ENCODE data around the gene AGPAT3.

The AGPAT3 gene

DNA sequence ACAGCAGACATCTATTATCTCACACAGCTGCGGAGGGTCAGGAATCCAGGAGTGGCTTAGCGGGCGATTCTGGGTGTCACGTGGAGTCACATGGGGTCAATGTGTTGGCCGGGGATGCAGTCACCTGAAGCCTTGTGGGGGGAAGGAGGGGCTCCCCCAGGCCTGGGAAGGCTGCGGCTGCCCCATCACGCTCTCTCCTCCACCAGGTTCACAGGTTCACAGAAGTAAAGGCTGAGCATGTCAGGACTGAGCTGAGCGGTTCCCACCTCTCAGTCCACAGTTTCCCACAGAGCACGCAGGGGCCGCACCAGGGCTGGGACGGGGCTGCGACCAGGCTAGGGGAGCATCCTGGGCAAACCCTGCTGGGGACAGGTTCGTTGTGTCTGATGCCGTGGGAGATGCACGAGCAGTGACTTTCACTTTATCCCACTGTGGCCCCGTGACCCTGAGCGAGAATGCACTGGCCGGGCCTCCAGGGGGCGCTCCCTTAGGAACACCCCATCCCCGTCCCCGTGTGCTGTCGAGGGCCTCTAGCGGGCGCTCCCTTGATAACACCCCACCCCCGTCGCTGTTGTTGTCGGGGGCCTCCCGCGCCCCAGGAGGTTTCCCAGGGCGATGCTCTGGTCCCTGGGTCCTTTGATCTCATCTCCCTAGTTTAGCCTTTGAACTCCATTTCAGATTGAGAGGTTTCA lies 73.9 kb downstream of the AGPAT3 start:
- DNase-seq (ENCODE audit: low read depth) = peak; percentile 78

DNA sequence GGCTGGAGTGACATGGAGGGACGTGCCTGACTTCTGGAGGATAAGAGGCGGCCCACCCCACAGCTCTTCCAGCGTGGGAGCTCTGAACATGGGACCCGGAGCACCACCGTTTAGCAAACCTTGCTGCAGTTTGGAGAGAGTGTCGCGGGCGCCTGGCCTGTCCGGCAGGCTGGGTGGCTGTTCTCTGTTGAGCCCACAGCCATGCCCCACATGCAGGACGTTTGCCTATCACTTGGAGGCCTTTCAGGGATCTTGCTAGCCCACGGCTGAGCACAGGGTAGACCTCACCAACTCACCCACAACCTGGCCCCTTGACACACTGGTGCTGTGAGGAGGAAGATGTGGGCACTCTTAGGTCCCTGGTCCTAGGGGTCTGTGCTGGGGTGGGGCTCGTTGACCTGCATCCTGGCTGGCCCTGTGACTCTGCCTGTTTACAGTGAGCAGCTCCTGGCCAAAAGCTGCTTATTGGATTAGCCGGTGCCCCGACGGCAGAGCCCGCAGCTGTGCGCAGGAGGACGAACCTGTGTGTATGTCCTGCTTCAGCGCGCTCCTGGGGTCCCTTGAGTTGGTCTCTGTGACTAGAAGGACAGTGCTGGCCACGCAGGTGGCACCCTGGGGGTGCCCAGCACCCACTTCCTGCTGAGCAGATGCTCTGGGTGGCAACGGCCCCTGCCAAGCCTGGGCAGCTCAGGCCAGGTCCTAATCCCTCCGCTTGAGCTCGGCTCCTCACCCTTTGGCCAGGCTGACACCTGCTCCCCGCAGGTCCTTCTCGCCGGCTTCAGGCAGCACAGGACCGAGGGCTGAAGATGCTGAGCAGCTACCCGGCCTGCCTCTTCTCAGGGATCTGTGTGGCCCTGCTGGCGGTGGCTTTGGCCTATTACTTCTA lies 74.7 kb downstream of the AGPAT3 start:
- DNase-seq (ENCODE audit: low read depth) = no peak

DNA sequence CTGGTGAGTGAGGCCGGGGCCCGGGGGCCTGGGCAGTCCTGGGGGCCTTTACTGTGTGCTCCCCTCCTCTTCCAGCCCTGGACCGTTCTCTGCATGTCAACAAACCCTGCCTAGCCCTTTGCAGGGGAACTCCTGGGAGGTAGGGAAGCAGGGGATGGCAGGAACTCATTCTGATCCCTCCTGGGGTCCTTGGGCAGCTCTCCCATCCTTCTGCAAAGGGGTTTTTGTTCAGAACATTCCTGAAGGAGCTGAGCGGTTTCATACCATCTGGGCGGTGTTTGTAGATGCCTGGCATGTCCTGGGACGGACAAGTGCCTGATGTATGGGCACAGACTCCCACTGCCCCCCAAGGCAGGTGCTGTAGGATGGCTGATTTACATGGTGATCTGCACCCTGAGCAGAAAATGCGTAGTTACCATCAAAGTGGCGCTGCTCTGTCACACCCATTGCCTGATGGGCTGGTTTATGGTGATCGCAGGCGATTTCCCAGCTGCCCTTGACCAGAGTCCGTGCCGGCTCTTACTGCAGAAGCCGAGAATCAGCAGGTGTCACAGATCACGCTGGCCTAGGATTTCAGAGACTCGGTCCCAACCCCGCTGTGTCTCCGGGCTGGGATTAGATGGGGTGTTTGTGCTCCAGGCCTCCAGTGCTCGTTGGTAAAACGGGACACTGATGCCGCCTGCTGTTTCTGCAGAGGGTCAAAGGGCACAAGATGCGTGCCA lies 75.5 kb downstream of the AGPAT3 start:
- DNase-seq (ENCODE audit: low read depth) = no peak

DNA sequence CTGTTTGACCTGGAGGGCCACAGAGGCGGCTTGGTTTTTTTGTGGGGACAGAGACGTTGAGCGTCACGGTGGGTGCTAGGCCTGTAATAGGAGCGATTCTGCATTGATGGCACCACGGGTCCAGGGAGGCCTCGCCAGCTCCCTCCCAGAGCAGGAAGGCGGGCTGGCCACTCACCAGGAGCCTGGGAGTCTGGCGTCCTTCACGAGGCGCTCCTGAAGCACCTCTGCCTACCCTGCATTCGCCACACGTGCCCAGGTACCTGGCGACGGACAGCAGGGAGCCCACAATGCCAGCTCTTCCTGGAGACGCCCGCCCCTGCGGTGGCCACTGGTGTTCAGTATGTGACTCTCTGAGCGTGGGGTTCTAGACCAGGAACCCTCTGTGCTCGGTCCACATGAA lies 77.2 kb downstream of the AGPAT3 start:
- no peak for DNase-seq (ENCODE audit: low read depth)

DNA sequence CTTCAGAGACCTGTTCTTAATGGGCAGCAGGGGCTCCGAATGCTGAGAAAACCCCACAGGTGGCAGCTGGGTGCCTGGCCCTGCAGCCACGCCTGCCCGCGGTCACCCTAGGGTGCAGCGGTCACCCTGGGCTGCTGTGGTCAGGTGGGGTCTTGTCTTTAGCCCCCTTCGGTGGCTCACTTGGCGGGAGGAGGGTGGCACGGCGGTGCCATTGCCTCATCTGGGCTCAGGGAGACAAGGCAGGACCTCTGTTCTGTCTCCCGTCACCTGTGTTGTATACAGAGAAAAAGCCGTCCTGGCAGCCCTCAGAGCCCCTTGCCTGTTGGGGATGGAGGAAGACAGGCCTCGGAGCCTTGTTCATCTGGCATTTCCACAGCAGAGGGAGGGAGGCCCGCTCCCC lies 77.6 kb downstream of the AGPAT3 start:
- DNase-seq (ENCODE audit: low read depth) = no peak

DNA sequence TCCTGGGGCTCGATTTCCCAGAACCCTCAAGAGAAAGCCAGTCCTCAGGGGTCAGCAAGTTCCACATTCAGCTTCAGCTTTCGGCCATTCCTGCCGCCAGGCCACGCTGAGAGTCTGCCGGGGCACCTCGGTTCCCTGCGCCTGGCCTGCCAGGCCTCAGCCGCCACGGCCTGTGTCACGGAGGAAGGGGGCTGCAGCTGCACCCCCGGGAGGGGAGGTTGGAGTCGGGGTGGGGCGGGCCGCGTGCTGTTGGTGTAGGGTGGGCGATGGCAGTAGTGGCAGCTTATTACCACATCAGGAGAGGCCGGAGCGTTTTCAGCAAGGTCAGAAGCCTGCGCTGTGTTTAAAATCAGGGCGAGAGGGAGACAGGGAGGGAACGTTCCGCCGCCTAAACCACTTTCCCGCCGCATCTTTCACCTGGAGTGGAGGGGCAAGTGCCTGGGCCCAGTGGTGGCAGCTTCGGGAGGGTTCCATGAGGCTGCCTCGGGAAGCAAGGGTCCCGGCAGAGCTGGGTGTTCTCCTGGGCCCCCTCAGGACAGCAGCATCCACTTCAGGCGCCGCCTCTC lies 78.6 kb downstream of the AGPAT3 start:
- no peak for DNase-seq (ENCODE audit: low read depth)

DNA sequence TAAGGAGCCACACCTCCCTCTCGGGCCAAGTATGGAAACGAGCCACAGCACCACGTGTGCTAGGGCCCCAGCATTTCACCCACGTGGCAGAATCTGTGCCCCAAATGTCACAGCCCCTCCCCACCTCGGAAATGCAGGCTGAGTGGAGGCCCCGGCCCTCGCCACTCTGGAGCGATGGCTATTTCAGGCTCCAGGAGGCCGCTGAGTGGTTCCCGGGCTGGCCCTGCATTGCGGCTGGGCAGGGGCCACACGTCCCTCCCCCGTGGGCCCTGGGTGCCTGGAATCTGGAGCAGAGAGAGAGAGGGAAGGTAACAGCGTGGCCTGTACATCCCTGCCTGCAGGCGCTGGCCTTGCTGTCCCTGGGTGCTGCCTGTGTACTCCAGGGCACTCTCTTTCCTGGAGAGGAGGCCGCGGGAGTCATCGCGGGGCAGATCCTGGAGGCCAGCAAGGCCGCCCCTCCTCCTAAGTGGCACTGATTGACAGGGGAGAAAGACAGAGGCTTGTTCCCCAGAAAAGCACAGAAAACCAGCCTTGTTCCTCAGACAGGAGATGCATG lies 79.1 kb downstream of the AGPAT3 start:
- DNase-seq (ENCODE audit: low read depth) = no peak

DNA sequence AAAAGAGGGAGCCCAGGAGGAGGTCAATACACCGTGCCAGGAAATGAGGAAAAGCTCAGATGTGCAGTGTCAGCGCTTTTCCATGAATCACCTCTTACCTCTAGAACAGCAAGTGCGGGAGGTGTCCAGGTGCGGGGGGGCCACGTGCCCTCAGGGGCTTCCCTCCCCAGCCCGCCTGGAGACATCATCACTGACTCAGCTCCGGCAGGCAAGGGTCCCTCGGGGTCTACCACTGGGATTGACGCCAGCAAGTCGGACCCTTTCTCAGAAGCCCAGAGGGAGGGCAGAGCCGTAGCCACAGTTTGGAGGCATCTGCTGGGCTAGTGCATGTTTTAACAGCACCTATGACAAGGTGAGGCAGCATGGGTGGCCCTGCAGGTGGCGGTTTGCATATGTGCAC lies 79.7 kb downstream of the AGPAT3 start:
- DNase-seq (ENCODE audit: low read depth) = no peak

DNA sequence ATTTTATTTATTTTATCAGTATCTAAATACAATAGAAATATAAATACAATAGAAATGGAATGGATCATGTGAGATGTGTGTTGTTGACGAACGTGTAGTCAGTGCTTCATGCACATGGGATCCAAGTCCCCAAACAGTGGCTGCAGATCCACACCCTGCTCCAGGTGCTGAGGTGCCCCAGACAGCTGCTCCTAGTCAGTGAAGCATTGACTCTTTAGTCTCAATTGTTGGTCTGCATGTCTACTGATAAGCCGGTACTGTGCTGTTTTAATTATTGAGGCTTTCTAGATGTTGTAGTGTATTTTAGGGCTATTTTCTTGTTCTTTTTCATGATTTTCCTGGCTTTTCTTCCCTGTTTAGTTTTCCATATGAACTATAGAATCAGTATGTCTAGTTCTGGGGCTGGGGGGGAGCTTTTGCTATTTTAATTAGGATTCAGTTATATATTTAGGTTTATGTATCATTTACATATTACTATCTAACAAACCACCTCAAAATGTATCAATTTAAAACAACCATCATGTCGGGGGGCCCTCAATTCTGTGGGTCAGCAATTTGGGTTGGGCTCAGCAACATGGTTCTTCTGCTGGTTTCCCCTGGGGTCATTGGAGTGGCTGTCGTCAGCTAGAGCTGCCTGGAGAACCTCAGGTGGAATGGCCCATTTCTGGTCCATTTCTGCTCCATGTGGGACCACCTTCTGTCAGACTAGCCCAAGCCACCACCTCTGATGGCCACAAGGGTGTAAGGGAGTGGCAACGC lies 83.9 kb downstream of the AGPAT3 start:
- DNase-seq (ENCODE audit: low read depth) = no peak

DNA sequence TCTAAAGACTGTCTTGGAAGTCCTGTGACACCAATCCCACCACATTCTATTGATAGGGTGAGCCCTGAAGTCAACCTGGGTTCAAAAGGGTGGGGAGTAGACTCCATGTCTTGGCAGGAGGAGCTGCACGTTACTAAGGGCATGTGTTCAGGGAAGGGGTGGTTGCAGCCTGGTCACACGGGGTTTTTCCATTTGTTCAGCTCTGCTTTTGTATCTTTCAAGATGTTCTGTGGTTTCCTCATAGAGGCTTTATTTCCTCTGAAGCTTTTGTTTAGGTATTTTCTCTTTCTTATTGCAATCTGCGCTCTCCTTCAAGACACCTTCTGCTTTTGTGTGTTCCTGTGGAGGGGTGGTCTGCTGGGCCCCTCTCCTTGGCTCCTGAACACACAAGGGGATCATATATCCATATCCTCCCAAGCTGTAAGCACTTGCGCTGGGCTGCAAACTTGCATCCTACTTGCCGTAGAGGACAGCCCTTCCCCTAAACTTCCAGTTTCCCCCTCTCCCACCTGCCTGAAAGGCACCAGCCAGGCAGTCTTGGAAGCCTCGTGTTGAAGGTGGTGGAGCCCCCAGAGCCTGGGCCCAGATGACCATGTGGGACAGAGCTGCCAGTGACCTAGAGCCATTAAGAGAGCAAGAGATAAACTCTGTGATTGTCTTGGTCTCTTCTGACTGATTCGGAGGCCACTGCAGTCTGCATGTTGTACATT lies 84.6 kb downstream of the AGPAT3 start:
- DNase-seq (ENCODE audit: low read depth) = no peak

DNA sequence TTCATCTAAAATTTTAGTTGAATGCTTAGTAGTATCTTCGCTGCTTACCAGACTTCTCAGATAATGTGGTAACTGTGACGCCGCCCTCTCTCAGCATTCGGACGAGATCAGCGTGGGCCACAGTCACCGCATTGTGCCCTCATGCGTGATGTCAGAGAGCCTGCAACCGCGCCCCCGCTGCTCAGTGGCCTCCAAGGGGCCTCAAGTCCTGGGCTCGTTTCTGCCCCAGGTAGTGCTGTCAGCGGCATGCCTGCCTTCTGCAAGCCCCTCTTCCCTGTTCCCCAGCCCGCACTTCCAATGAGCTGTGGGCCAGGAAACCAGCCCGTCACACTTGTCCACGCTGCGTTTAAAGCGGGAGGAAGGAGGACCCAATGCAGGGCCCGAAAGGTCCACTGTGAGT lies 85.5 kb downstream of the AGPAT3 start:
- no peak for DNase-seq (ENCODE audit: low read depth)

DNA sequence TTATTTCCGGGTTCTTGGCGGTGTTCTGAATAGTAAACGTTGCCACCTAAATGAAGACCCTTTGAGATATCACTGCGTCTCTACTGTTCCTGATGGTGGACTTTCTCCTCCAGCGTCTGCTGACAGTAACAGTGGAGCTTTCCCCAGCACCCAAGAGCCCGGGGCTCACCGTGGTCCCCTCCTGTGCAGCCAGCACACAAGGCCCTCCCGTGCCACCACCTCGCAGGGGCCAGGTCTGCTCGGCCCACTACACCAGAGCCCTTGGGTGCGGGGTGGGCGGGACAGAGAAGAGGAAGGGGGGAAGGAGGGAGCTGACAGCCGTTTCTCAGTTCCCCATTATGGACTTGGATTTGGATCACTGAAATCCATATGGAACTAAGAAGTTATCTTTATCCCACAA lies 85.9 kb downstream of the AGPAT3 start:
- DNase-seq (ENCODE audit: low read depth) = no peak

DNA sequence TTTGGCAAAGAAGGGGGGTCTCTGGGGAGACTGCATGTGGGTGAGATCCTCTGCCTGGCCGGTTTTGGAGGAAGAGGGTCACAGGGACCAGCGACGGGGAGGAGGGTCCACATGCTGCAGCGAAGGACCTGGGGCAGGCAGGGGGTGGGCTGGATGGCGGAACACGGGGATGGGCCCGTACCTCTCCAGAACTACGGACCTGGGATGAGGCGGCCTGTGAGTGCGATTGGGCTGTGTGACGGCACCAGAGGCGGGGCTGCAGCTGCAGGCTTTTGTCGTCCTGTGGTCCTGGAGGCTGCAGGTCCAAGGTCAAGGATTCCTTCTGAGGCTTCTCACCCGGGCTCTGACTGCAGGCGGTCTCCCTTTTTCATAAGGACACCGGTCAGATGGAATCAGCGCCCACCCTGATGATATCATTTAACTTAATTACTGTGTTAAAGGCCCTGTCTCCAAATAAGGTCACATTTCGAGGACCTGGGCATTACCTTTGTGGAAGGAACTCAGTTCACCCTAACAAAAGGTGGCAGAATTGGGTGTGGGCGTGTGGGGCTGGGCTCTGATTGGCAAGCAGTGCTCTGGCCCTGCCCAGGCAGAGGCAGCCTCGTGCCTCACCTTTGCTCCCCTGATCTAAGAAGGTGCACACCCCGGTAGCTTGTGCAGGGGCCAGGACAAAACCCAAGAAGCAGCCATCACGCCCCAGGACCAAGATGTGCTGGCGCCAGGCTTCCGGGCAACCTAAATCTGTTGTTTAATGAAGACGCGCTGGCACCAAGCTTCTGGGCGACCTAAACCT lies 87.1 kb downstream of the AGPAT3 start:
- DNase-seq (ENCODE audit: low read depth) = no peak

DNA sequence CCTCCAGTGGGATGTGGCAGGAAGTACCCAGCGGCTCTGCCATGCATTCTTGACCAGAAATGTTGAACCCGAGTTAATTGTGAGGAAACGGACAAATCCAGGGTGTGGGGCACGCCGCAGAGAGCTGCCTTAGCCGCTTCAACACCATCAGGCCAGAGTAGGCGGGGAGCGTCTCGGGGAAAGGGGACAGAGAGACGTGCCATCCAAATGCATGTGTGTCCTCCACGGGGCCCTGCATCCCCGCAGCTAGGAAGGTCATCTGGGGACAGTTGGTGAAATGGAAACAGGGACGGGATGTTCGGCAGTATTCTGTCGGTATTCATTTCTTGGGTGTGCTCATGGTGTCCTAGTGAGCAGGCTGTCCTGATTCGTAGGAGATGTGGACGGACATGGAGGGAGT lies 88.0 kb downstream of the AGPAT3 start:
- DNase-seq (ENCODE audit: low read depth) = no peak

DNA sequence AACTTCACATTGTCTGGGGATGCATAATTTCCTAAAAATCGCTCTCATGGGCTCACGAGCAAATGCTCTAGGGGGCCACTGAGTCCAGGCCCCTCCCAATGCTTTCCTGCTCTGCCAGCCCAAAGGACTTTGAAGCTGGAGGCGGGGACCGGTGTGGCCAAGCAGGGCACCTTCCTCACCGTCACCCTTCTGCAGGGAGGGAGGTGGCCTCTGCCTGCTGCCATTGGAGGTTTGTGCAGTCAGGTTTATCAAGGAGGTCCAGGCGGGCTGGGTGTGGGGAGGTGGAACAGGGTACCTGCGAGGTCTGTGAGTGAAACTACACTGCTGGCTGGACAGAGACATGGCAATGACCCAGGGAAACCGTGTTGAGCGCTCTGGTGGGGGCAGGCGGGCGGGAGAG lies 89.0 kb downstream of the AGPAT3 start:
- DNase-seq (ENCODE audit: low read depth) = no peak

DNA sequence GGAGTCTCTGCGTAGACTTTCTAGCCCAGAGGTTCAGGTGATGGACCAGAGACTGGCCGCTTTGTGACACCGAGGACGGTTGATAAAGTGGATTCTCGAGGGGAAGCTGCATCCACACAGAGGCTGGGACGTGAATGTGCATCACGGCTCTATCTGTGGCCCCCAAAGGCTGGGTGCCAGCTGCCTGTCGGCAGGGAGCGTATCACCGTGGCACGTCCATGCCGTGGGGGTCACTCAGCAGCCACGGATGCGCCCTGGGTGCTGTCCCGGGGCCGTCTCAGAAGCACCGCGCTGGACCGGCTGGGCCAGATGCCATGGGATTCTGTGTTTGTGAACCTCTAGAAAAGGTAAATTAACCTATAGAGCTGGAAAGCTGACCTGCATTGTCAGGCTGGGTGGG lies 89.9 kb downstream of the AGPAT3 start:
- no peak for DNase-seq (ENCODE audit: low read depth)

DNA sequence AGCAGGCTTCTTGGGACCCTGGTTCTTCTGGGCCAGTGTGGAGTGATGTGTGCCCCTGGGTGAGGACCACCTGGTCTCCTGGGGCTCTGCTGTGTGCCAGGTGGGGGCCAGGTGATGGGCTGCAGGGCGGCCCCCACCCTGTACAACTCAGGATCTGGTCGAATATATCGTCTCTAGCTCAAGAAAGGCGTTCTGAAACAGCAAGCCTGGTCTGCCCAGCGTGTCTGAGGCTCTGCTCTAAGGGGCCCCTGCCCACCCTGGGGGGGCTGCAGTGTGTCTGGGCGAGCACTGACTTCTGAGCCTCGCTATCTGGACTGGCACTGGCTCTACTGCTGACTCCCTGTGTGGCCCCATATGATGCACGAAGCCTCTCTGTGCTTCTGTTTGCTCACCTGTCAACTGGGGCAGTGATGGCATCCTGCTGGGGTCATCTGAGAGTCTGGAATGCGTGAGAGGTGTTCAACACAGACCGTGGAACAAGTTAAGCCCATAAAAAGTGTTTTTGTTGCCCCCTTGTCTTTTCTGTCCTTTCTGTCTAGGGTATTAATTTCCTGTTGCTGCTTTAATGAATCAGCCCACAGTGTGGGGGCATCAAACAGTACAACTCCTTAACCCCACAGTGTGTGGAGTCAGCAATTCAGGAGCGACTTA lies 91.1 kb downstream of the AGPAT3 start:
- no peak for DNase-seq (ENCODE audit: low read depth)

DNA sequence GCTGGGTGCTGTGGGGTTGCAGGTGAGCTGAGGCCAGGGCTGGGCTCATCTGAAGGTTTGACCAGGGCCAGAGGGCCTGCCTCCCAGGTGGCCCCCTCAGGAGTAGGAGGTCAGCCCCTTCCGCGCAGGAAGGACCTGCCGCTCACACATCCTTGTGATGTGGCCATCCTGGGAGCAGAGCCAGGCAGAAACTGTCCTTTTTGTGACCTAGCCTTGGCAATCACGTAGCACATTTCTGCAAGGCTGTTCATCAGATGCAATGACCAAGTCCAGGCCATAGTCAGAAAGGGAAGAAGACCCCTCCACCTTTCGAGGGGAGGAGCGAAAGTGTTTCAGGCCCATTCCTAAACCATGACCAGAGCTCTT lies 91.6 kb downstream of the AGPAT3 start:
- DNase-seq (ENCODE audit: low read depth) = no peak

DNA sequence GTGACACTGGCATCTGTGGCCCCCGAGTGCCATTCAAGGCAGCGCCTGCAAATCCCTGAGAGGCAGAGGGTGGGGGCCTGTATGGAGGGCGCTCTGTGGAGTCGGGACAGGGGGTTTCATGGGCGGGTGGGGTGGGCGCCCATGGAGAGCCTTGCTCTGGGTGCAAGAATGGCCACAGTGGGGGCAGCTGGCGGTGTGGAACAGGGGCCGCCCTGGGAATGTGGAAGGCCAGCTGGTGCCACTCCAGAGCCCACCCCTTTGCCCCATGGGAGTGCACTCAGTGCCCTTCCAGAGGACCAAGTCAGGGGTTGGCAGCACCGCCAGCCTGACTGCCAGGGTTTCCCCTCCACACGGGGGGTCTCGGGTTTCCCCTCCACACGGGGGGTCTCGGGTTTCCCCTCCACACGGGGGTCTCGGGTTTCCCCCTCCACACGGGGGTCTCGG lies 92.1 kb downstream of the AGPAT3 start:
- no peak for DNase-seq (ENCODE audit: low read depth)

Data from stimulated activated CD8-positive, alpha-beta memory T cell treated with anti-CD3 and anti-CD28 coated beads, Interleukin-7, amount 100 ng/mL, for 24 hours (primary cell).